A549 (cell line): Measurements from ENCODE around the gene CEP250.

Experiments used
- KDM5A ChIP-seq: fragments of 200-600 bp; sonication (generic); IDR thresholded peaks from 2 replicates; pipeline ENCODE4 v1.6.1; 2016; ENCODE audit warnings: antibody characterized with exemption, mild to moderate bottlenecking
- MYC ChIP-seq: IDR thresholded peaks from 2 replicates; pipeline ENCODE4 v1.6.1; 2012; ENCODE audit warnings: mild to moderate bottlenecking, inconsistent platforms, low read length, improper control_type of control experiment, borderline replicate concordance
- REST ChIP-seq: fragments of 200-600 bp; sonication (generic); IDR thresholded peaks from 2 replicates; pipeline ENCODE4 v1.6.1; 2016; ENCODE audit warnings: antibody characterized with exemption, mild to moderate bottlenecking, moderate library complexity
- TF ChIP-seq, protein P1 (sequence below): fragments of >200 bp; sonication (Bioruptor Twin); formaldehyde crosslinking; IDR thresholded peaks from 3 replicates; pipeline ENCODE4 v1.5.1; 2016

DNA sequence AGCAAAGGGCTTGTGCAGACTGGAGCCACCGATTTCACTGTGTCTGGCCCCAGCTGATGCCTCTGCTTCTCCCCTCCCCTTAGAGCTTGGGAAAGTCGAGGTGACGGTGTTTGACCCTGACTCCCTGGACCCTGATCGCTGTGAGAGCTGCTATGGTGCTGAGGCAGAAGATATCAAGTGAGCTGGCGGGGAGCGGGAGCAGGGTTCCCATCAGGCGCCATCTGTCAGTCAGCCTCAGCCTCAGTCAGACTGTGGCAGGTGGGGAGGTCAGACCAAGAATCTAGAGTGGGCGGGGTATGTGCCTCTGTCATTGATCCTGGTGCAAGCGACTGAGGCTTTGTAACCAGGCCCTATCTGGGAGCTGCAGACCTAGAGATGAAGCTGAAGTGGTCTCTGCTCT is 91.9 kb downstream of the CEP250 start:
- TF ChIP-seq REST (no peak), KDM5A (no peak), MYC (no peak)
- TF ChIP-seq, protein P1, sequence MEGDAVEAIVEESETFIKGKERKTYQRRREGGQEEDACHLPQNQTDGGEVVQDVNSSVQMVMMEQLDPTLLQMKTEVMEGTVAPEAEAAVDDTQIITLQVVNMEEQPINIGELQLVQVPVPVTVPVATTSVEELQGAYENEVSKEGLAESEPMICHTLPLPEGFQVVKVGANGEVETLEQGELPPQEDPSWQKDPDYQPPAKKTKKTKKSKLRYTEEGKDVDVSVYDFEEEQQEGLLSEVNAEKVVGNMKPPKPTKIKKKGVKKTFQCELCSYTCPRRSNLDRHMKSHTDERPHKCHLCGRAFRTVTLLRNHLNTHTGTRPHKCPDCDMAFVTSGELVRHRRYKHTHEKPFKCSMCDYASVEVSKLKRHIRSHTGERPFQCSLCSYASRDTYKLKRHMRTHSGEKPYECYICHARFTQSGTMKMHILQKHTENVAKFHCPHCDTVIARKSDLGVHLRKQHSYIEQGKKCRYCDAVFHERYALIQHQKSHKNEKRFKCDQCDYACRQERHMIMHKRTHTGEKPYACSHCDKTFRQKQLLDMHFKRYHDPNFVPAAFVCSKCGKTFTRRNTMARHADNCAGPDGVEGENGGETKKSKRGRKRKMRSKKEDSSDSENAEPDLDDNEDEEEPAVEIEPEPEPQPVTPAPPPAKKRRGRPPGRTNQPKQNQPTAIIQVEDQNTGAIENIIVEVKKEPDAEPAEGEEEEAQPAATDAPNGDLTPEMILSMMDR = no peak
